K562 (cell line): ENCODE measurements around the gene KRT4. TPM values are rescaled to one million over a fixed set of nuclear protein-coding genes. Genes with fewer than 3 reads are reported as not detected.

Experiments
- ATAC-seq: fragments of 200-7000 bp; cut with Tn5 transposase; 3 replicates; pipeline ENCODE4 v1.9.1; 2020; ENCODE audit warnings: moderate library complexity
- BruUV-seq: library from RNA; stranded (reverse); fragments of 400-500 nt; replicated peaks from 2 replicates; lab custom pipeline; 2021; lab: Mats Ljungman, UMichigan
- CTCF ChIA-PET: fragments of 300-600 bp; formaldehyde crosslinking; extraction: SDS; loops from one replicate; lab custom pipeline; 2021; ENCODE audit warnings: low intra/inter-chr PET ratio; lab: Yijun Ruan, JAX
- POLR2A ChIA-PET: fragments of 300-600, 350-650 bp; sonication (Branson Sonifier 250); formaldehyde crosslinking; extraction: SDS; loops from one replicate; lab custom pipeline; 2021; ENCODE audit warnings: antibody characterized with exemption, inconsistent platforms; lab: Yijun Ruan, JAX
- DNase-seq, 4 experiments: peaks; one replicate each; pipeline versions ENCODE4 v3.0.0 to v3.0.0-alpha.2; 2011 to 2018; ENCODE audit warnings: low spot score in 3 of 4, mixed read lengths in 3 of 4; ENCODE audit errors: extremely low read depth in 1 of 4
- FAIRE-seq: peaks from 2 replicates; lab custom pipeline; 2011; peaks lifted over from hg19 to GRCh38; lab: Jason Lieb, UNC
- H2AFZ ChIP-seq: 2 replicates; pipeline ENCODE4 v1.6.0; 2011; ENCODE audit warnings: low read depth, low read length, control low read depth, inconsistent platforms
- H3K27ac ChIP-seq: fragments of 200-600 bp; 3 replicates; pipeline ENCODE4 v1.8.0; 2011; ENCODE audit warnings: low read depth, mild to moderate bottlenecking, control low read depth, inconsistent platforms, low read length, moderate library complexity, mixed read lengths; ENCODE audit errors: extremely low read depth
- H3K27me3 ChIP-seq, 2 experiments: fragments of 300-600 bp in 1 of 2; 2 replicates in 1 of 2; 3 replicates in 1 of 2; pipeline versions ENCODE4 v1.6.0 to v1.8.0; 2011; ENCODE audit warnings: inconsistent platforms in 2 of 2, low read length in 2 of 2, mild to moderate bottlenecking in 1 of 2, mixed read lengths in 1 of 2, moderate library complexity in 1 of 2; ENCODE audit not compliant: control insufficient read depth in 2 of 2, insufficient read depth in 2 of 2
- H3K36me3 ChIP-seq: fragments of 300-600 bp; 3 replicates; pipeline ENCODE4 v1.8.0; 2011; ENCODE audit warnings: mild to moderate bottlenecking, low read length, inconsistent platforms; ENCODE audit not compliant: control insufficient read depth, insufficient read depth
- H3K4me1 ChIP-seq, 2 experiments: fragments of 200-600 bp in 1 of 2; replicated peaks in 1 of 2; 2 replicates in 1 of 2; 3 replicates in 1 of 2; pipeline versions ENCODE4 v1.5.1 to v1.8.0; 2011; ENCODE audit warnings: inconsistent platforms in 2 of 2, low read length in 2 of 2, mild to moderate bottlenecking in 1 of 2, mixed read lengths in 1 of 2, moderate library complexity in 1 of 2; ENCODE audit not compliant: control insufficient read depth in 2 of 2, insufficient read depth in 2 of 2
- H3K4me2 ChIP-seq: 2 replicates; pipeline ENCODE4 v1.6.1; 2011; ENCODE audit warnings: low read length, control low read depth, inconsistent platforms, mixed read lengths; ENCODE audit not compliant: insufficient read depth
- H3K4me3 ChIP-seq: fragments of 200-600 bp; sonication (generic), shearing (Covaris generic); 2 replicates; pipeline ENCODE4 v1.5.1; 2016; ENCODE audit warnings: control low read depth, inconsistent platforms
- H3K79me2 ChIP-seq: fragments of 200-600 bp; 3 replicates; pipeline ENCODE4 v1.8.0; 2011; ENCODE audit warnings: low read length, inconsistent platforms; ENCODE audit not compliant: control insufficient read depth, insufficient read depth
- H3K9ac ChIP-seq, 2 experiments: 2 replicates each; pipeline versions ENCODE4 v1.6.0 to v1.6.1; 2011; ENCODE audit warnings: low read depth in 2 of 2, low read length in 2 of 2, control low read depth in 1 of 2, inconsistent platforms in 1 of 2, mild to moderate bottlenecking in 1 of 2, mixed read lengths in 1 of 2; ENCODE audit not compliant: insufficient read depth in 1 of 2
- H3K9me1 ChIP-seq: one replicate; pipeline ENCODE4 v1.6.0; 2011; ENCODE audit warnings: inconsistent platforms, mild to moderate bottlenecking, low read length, moderate library complexity; ENCODE audit not compliant: control insufficient read depth, insufficient read depth
- H3K9me3 ChIP-seq: replicated peaks from 2 replicates; pipeline ENCODE4 v1.5.1; 2011; ENCODE audit warnings: low read depth, low read length, inconsistent platforms; ENCODE audit not compliant: control insufficient read depth, insufficient read depth
- H4K20me1 ChIP-seq: replicated peaks from 2 replicates; pipeline ENCODE4 v1.6.1; 2011; ENCODE audit warnings: low read length, inconsistent platforms, mixed read lengths; ENCODE audit not compliant: control insufficient read depth, insufficient read depth
- NR2C1 ChIP-seq, 2 experiments: fragments of 450-650 bp; IDR thresholded peaks; 2 replicates each; pipeline ENCODE4 v1.6.1; 2017; ENCODE audit warnings: mild to moderate bottlenecking in 2 of 2, antibody characterized with exemption in 1 of 2, inconsistent platforms in 1 of 2, missing compliant biosample characterization in 1 of 2, missing genetic modification characterization in 1 of 2
- RBM25 ChIP-seq: fragments of 200-400 bp; formaldehyde crosslinking; IDR thresholded peaks from 2 replicates; pipeline ENCODE4 v1.6.1; 2018; ENCODE audit warnings: low read length, low read depth, moderate library complexity; ENCODE audit not compliant: severe bottlenecking
- SMARCA4 ChIP-seq: fragments of 450-650 bp; IDR thresholded peaks from 2 replicates; pipeline ENCODE4 v1.6.1; 2016
- SUPT5H ChIP-seq: fragments of 450-650 bp; IDR thresholded peaks from 2 replicates; pipeline ENCODE4 v1.6.1; 2016
- TBL1XR1 ChIP-seq, 2 experiments: IDR thresholded peaks; 2 replicates each; pipeline ENCODE4 v1.6.1; 2012; ENCODE audit warnings: improper control_type of control experiment in 2 of 2, low read length in 2 of 2, mild to moderate bottlenecking in 1 of 2
- WGBS: fragments of 100-300 bp; shearing (Covaris generic); methylation state at CpG from one replicate; pipeline ENCODE4 v1.1.6; 2016; ENCODE audit warnings: low coverage, mixed read lengths; ENCODE audit not compliant: insufficient coverage; ENCODE audit errors: missing lambda C conversion rate; 5-methylcytosine and 5-hydroxymethylcytosine counted together
- in situ Hi-C: fragments of 300-500 bp; cut with MboI; formaldehyde crosslinking; loops from 4 replicates; pipeline ENCODE4 v1.15.0; 2018; ENCODE audit warnings: inconsistent platforms, mixed read lengths
- intact Hi-C: fragments of 100-400 bp; cut with micrococcal nuclease; formaldehyde crosslinking; loops from 2 replicates; pipeline ENCODE4 v1.14.2; 2022
- polyA plus RNA-seq, 8 experiments: library from polyadenylated mRNA; depleted of rRNA in 4 of 8; stranded (reverse) in 5 of 8; unstranded in 3 of 8; fragments of >200 nt; fragmentation: Nextera tagmentation in 2 of 8; fragmentation: Illumina TruSeq in 1 of 8; extraction: Ambion mirVana in 2 of 8; extraction: Trizol in 1 of 8; gene quantifications; 2 replicates each; pipeline versions ENCODE4 v1.2.1 to v1.2.3, GENCODE V29; 2011 to 2014; ENCODE audit warnings: inconsistent platforms in 1 of 8, missing spikeins in 1 of 8
- total RNA-seq, 7 experiments: library from RNA; depleted of rRNA in 6 of 7; stranded (reverse); fragments of >200 nt in 6 of 7; fragmentation: Illumina TruSeq in 2 of 7; extraction: Trizol in 2 of 7; gene quantifications; 2 replicates each; pipeline versions ENCODE4 v1.2.1 to v1.2.3, GENCODE V29; 2011 to 2021; ENCODE audit warnings: low replicate concordance in 1 of 7
- TF ChIP-seq, protein P1 (sequence below): fragments of 250-450 bp; sonication (Bioruptor Pico); IDR thresholded peaks from 2 replicates; pipeline ENCODE4 v1.4.0; 2020; ENCODE audit warnings: mild to moderate bottlenecking
- TF ChIP-seq, protein P2 (sequence below): fragments of 250-450 bp; sonication (Bioruptor Pico); IDR thresholded peaks from 2 replicates; pipeline ENCODE4 v1.5.0; 2021; ENCODE audit warnings: mild to moderate bottlenecking, borderline replicate concordance
- TF ChIP-seq, protein P3 (sequence below): fragments of 450-650 bp; IDR thresholded peaks from one replicate; pipeline ENCODE4 v1.6.1; 2018; ENCODE audit warnings: mild to moderate bottlenecking, moderate library complexity; ENCODE audit not compliant: partially characterized antibody
- TF ChIP-seq, protein P4 (sequence below), 2 experiments: IDR thresholded peaks; 2 replicates each; pipeline ENCODE4 v1.6.1; 2012; ENCODE audit warnings: improper control_type of control experiment in 2 of 2, low read depth in 2 of 2, low read length in 2 of 2, borderline replicate concordance in 1 of 2
- TF ChIP-seq, protein P5 (sequence below): fragments of 450-650 bp; conservative IDR thresholded peaks from 2 replicates; pipeline ENCODE4 v1.6.1; 2016; ENCODE audit warnings: missing genetic modification characterization, low read depth, mild to moderate bottlenecking, control low read depth, missing compliant biosample characterization

The KRT4 gene
- total and polyA plus RNA-seq, 9 of the 15 experiments (the other 6 are each of a cell fraction or from before 2014, with no cell fraction given): not detected

DNA sequence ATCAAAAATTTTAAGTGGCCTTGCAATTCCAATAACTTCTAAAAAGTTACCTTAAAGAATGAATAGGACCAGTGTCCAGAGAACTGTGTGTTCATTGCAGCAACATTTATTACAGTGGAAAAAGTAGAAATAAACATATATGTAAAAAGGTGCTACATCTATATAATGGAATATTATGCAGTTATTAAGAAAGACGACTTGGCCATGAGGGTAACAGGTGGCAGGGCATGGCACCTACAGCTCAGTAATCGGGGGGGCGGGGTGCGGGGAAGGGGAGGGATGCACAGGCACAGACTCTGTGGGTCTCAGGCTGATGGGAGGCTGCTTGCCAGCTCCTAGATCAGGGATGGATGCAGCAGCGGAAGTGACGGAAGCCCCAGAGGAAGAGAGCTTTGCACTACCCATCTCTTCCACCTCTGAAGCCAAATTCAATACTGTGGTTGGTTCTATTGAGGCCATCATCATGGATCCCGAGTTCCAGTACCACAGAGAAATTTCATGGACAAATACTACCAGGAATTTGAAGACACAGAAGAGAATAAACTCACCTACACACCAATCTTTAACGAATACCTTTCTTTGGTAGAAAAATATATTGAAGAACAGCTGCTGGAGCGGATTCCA lies 50.8 kb downstream of the KRT4 start (continued):
- TF ChIP-seq, protein P1, sequence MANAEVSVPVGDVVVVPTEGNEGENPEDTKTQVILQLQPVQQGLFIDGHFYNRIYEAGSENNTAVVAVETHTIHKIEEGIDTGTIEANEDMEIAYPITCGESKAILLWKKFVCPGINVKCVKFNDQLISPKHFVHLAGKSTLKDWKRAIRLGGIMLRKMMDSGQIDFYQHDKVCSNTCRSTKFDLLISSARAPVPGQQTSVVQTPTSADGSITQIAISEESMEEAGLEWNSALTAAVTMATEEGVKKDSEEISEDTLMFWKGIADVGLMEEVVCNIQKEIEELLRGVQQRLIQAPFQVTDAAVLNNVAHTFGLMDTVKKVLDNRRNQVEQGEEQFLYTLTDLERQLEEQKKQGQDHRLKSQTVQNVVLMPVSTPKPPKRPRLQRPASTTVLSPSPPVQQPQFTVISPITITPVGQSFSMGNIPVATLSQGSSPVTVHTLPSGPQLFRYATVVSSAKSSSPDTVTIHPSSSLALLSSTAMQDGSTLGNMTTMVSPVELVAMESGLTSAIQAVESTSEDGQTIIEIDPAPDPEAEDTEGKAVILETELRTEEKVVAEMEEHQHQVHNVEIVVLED (CRISPR knock-in tag): no peak

DNA sequence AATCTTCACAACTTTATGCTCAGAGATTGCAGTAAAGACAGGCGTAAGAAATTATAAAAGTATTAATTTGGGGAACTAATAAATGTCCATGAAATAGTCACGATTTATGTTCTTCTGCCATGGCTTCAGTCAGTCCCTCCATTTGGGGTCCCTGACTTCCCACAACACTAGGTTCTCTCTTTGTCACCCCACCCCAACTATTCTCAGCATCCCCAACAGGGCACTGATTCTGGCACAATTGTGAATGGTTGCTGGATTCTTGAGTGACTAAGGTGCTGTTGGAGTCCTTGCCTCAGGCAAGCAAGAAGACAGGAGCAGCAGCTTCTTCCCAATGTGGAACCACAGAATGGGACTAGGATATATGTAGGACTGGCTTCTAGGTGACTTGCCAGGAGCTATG lies 52.1 kb downstream of the KRT4 start:
- in situ Hi-C loops: no loop called here
- Histone ChIP-seq H3K9me1 (no peaks in the 10 kb centered on the region), H3K79me2 (no peaks in the 10 kb centered on the region), H4K20me1 (no peaks in the 10 kb centered on the region), H3K9me3 (peaks cover 3% of the 10 kb centered on the region), H3K9ac (no peak overlapping the region), H3K27ac (no peak overlapping the region), H3K4me3 (no peak overlapping the region), H3K4me2 (no peak overlapping the region), H3K36me3 (no peaks in the 10 kb centered on the region), H2AFZ (no peak overlapping the region), H3K4me1 (no peaks in the 10 kb centered on the region), H3K27me3 (0 out of 5 replicates have a peak, but pooled peaks cover 0 to 4% of the 10 kb centered on the region in 2 experiments)
- POLR2A ChIA-PET: no interaction called here
- 3% methylated on average over 2 of the region's 2 CpGs for WGBS
- FAIRE-seq (no peak), DNase-seq (no peak), ATAC-seq (no peak)
- CTCF ChIA-PET: no interaction called here
- no TSS peak for BruUV-seq
- intact Hi-C loops: no loop called here
- TF ChIP-seq, protein P2, sequence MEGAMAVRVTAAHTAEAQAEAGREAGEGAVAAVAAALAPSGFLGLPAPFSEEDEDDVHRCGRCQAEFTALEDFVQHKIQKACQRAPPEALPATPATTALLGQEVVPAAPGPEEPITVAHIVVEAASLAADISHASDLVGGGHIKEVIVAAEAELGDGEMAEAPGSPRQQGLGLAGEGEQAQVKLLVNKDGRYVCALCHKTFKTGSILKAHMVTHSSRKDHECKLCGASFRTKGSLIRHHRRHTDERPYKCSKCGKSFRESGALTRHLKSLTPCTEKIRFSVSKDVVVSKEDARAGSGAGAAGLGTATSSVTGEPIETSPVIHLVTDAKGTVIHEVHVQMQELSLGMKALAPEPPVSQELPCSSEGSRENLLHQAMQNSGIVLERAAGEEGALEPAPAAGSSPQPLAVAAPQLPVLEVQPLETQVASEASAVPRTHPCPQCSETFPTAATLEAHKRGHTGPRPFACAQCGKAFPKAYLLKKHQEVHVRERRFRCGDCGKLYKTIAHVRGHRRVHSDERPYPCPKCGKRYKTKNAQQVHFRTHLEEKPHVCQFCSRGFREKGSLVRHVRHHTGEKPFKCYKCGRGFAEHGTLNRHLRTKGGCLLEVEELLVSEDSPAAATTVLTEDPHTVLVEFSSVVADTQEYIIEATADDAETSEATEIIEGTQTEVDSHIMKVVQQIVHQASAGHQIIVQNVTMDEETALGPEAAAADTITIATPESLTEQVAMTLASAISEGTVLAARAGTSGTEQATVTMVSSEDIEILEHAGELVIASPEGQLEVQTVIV (CRISPR knock-in tag): no peak
- TF ChIP-seq NR2C1 (IDR thresholded peaks at IDR 0.05): no peak
- TF ChIP-seq NR2C1 (tag; IDR thresholded peaks at IDR 0.05): no peak
- TF ChIP-seq, protein P3, sequence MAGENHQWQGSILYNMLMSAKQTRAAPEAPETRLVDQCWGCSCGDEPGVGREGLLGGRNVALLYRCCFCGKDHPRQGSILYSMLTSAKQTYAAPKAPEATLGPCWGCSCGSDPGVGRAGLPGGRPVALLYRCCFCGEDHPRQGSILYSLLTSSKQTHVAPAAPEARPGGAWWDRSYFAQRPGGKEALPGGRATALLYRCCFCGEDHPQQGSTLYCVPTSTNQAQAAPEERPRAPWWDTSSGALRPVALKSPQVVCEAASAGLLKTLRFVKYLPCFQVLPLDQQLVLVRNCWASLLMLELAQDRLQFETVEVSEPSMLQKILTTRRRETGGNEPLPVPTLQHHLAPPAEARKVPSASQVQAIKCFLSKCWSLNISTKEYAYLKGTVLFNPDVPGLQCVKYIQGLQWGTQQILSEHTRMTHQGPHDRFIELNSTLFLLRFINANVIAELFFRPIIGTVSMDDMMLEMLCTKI: no peak
- TF ChIP-seq, protein P4, sequence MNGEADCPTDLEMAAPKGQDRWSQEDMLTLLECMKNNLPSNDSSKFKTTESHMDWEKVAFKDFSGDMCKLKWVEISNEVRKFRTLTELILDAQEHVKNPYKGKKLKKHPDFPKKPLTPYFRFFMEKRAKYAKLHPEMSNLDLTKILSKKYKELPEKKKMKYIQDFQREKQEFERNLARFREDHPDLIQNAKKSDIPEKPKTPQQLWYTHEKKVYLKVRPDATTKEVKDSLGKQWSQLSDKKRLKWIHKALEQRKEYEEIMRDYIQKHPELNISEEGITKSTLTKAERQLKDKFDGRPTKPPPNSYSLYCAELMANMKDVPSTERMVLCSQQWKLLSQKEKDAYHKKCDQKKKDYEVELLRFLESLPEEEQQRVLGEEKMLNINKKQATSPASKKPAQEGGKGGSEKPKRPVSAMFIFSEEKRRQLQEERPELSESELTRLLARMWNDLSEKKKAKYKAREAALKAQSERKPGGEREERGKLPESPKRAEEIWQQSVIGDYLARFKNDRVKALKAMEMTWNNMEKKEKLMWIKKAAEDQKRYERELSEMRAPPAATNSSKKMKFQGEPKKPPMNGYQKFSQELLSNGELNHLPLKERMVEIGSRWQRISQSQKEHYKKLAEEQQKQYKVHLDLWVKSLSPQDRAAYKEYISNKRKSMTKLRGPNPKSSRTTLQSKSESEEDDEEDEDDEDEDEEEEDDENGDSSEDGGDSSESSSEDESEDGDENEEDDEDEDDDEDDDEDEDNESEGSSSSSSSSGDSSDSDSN (IDR thresholded peaks at IDR 0.05; ENCODE audit: borderline replicate concordance in 1 of 2, low read depth in 2 of 2, low read length in 2 of 2): no peak
- no peak for TF ChIP-seq RBM25
- TF ChIP-seq TBL1XR1 (IDR thresholded peaks at IDR 0.05; ENCODE audit: low read length in 2 of 2): no peak
- TF ChIP-seq, protein P5, sequence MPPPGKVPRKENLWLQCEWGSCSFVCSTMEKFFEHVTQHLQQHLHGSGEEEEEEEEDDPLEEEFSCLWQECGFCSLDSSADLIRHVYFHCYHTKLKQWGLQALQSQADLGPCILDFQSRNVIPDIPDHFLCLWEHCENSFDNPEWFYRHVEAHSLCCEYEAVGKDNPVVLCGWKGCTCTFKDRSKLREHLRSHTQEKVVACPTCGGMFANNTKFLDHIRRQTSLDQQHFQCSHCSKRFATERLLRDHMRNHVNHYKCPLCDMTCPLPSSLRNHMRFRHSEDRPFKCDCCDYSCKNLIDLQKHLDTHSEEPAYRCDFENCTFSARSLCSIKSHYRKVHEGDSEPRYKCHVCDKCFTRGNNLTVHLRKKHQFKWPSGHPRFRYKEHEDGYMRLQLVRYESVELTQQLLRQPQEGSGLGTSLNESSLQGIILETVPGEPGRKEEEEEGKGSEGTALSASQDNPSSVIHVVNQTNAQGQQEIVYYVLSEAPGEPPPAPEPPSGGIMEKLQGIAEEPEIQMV (tag): no peak
- TF ChIP-seq SMARCA4: no peak
- TF ChIP-seq SUPT5H: no peak
